ENCODE data around the gene SIAE.

Gene SIAE

DNA sequence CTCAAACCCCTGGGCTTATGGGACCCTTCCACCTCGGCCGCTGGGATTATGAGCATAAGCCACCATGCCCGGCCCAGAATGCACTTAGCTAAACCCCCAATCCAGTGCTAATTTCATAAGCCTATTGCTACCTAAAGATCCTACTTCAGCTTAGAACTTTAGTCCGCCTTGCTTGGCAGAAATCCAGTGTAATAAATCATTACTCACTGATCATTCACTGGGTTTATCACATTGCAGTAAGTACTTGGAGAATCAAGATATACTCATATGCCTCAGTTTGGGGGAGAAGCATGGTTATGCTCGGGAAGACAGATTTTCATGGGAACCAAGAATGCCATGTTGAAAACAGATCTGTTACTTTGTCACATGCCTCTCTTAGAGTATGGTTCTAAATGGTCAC, 54.7 kb downstream of the SIAE start:
- DNase-seq = no peak
- no peak overlapping the region for H3K4me3 ChIP-seq (ENCODE audit: low read depth, low read length)
- no peaks in the 10 kb centered on the region for H3K4me1 ChIP-seq
- H3K27me3 ChIP-seq = peaks cover 41% of the 10 kb centered on the region
- H3K36me3 ChIP-seq = no peaks in the 10 kb centered on the region
- TF ChIP-seq, protein P1, sequence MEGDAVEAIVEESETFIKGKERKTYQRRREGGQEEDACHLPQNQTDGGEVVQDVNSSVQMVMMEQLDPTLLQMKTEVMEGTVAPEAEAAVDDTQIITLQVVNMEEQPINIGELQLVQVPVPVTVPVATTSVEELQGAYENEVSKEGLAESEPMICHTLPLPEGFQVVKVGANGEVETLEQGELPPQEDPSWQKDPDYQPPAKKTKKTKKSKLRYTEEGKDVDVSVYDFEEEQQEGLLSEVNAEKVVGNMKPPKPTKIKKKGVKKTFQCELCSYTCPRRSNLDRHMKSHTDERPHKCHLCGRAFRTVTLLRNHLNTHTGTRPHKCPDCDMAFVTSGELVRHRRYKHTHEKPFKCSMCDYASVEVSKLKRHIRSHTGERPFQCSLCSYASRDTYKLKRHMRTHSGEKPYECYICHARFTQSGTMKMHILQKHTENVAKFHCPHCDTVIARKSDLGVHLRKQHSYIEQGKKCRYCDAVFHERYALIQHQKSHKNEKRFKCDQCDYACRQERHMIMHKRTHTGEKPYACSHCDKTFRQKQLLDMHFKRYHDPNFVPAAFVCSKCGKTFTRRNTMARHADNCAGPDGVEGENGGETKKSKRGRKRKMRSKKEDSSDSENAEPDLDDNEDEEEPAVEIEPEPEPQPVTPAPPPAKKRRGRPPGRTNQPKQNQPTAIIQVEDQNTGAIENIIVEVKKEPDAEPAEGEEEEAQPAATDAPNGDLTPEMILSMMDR (IDR thresholded peaks at IDR 0.05; ENCODE audit: low read depth, low read length) = no peak
- H3K9me3 ChIP-seq = no peaks in the 10 kb centered on the region

DNA sequence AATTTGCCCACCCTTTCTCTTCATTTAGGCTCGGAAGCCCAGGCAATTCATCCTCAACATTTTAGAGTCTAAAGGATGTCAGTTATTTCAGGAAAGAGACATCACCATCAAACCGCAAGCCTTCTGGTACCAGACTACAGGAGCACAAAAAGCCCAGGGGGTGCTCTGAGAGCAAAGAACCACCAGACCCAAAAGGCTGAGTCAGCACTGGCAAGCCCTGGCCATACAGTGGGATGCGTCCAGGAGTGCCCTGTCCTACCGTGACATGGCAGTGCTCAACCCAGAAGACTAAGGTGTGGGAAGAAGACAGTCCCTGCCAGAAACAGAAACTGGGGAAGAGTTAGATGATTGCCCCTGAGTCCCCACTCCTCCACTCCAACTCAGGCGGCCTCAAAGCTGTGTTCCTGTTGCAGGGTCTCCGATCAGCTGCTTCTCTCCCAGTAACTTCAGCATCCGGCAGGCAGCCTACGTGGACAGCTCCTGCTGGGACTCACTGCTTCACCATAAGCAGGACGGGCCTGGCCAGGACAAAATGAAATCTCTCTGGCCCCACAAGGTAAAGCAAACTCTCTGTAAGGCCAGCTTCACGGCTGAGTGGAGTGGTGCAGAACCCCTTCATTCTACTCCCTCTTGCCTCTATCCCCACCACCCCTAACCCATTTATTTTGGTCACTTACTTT, 60.8 kb downstream of the SIAE start:
- TF ChIP-seq, protein P1 (IDR thresholded peaks at IDR 0.05; ENCODE audit: low read depth, low read length) = no peak
- DNase-seq = no peak
- no peaks in the 10 kb centered on the region for H3K9me3 ChIP-seq

DNA sequence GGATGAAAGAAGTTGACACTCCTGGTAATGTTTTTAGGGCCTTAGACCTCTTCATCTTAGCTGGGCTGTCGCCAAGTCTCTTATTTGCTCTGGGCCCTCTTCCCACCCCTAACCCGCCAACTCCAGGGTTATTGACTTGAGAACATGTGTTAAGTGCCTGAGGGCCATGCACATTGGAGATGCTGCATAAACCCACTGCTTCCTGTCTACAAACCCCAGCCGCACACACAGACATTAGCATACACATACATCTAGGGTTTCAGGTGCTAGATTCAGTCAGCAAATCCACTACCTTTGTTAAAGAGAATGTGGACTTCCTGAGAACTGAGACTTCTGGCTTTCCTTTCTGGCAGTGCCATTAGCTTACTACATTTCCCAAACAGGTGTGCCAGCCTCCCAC, 61.5 kb downstream of the SIAE start:
- TF ChIP-seq, protein P1 (IDR thresholded peaks at IDR 0.05; ENCODE audit: low read depth, low read length) = no peak
- peaks cover 2% of the 10 kb centered on the region; the same call in 1 of the 2 replicates for H3K27me3 ChIP-seq
- DNase-seq = no peak
- no peaks in the 10 kb centered on the region for H3K36me3 ChIP-seq
- H3K4me3 ChIP-seq (ENCODE audit: low read depth, low read length) = no peak overlapping the region
- no peaks in the 10 kb centered on the region for H3K4me1 ChIP-seq
- no peaks in the 10 kb centered on the region for H3K9me3 ChIP-seq

More for the DNA sequence above, 60.8 kb downstream of the SIAE start:
- Histone ChIP-seq H3K36me3 (no peaks in the 10 kb centered on the region), H3K4me1 (no peaks in the 10 kb centered on the region), H3K4me3 (ENCODE audit: low read depth, low read length) (no peak overlapping the region), H3K27me3 (peaks cover 8% of the 10 kb centered on the region)

DNA sequence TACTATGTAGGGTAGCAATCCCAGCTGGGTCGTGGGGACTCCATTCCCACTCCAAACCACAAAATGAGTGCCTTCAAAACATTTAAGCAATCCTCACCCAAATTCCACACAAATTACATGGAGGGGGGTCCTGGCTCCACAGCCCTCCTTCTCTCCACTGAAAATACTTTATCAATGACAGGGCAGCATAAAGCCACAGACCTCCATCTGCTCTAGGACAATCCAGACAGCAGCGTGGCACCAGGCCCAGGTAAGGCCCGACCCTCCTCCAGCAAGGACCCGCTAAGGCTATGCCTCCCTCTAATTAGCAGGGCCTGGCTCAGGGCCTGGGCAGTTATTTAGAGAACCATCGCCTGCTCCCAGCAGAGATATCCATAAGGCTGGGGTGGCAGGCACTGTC, 62.5 kb downstream of the SIAE start, which contains the start of gene PANX3:
PANX3 (plus strand) TSS at position 365 of the 400 bp plus-strand sequence. CDS start 129 bp downstream, outside the sequence.
- DNase-seq = no peak
- TF ChIP-seq, protein P1 (IDR thresholded peaks at IDR 0.05; ENCODE audit: low read depth, low read length) = no peak
- no peaks in the 10 kb centered on the region for H3K9me3 ChIP-seq
- no peaks in the 10 kb centered on the region; the same call in 1 of the 2 replicates for H3K27me3 ChIP-seq
- no peak within 1 kb of the TSS for H3K4me3 ChIP-seq (ENCODE audit: low read depth, low read length)
- no peaks in the 10 kb centered on the region for H3K36me3 ChIP-seq
- H3K4me1 ChIP-seq = no peaks in the 10 kb centered on the region

DNA sequence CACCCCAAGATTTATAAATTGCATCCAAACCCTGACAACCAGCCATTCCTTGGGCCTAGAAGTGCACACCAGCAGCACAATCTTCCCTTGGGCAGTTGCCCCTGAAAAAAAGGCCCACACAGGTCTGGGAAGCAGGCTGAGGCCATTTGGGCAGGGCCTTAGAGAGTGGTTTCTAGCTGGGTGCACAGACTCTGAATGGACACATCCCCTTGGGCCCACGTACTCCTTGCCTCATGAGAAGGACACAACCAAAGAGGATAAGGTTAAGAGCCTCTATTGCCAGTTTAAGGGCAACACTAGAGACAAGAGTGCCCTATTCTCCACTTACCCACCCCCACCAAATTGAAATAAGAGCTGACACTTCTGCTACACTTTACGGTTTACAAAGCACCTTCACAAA, 63.2 kb downstream of the SIAE start:
- no peak overlapping the region for H3K4me3 ChIP-seq (ENCODE audit: low read depth, low read length)
- no peak for DNase-seq
- no peaks in the 10 kb centered on the region for H3K9me3 ChIP-seq
- H3K36me3 ChIP-seq = no peaks in the 10 kb centered on the region
- no peaks in the 10 kb centered on the region; the same call in 1 of the 2 replicates for H3K27me3 ChIP-seq
- no peaks in the 10 kb centered on the region for H3K4me1 ChIP-seq
- TF ChIP-seq, protein P1 (IDR thresholded peaks at IDR 0.05; ENCODE audit: low read depth, low read length) = no peak

DNA sequence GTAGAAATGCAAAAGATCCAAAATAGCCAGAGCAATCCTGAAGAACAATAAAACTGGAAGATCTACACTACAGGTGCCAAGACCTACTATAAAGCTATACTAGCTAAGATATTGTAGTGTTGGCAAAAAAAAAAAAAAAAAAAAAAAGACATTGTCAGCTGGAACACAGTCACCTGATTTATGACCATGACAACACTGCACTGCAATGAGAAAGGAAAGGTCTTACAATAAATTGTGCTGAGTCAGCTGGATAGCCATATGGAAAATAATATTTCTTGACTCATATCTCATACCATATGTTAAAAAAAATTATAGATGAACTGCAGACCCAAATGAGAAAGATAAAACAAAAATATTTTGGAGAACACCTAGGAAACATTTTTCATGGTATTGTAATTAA, 65.4 kb downstream of the SIAE start:
- H3K4me1 ChIP-seq = no peaks in the 10 kb centered on the region
- no peaks in the 10 kb centered on the region for H3K9me3 ChIP-seq
- no peaks in the 10 kb centered on the region; the same call in 1 of the 2 replicates for H3K27me3 ChIP-seq
- DNase-seq = no peak
- H3K4me3 ChIP-seq (ENCODE audit: low read depth, low read length) = no peak overlapping the region
- H3K36me3 ChIP-seq = no peaks in the 10 kb centered on the region
- TF ChIP-seq, protein P1 (IDR thresholded peaks at IDR 0.05; ENCODE audit: low read depth, low read length) = no peak

Data from BE2C (cell line).